Activated T-cell treated with anti-CD3 and anti-CD28 coated beads for 24 hours (primary cell): ENCODE measurements around the gene CDC6.

Experiments
- DNase-seq: peaks from one replicate; pipeline ENCODE4 v3.0.0-alpha.2; 2020; ENCODE audit warnings: low read depth

Gene CDC6

GRCh38 chr17:40352237-40352778 lies 64.6 kb downstream of the CDC6 start:
- no peak for DNase-seq

GRCh38 chr17:40352779-40353394 lies 65.2 kb downstream of the CDC6 start:
- DNase-seq, result no peak
